GM12875 (cell line): ENCODE results near the gene POLN.

Source experiments
- H3K4me3 ChIP-seq: one replicate; pipeline ENCODE4 v1.5.1; 2011; ENCODE audit warnings: low read depth, low read length, control low read depth
- CTCF ChIP-seq: IDR thresholded peaks from 2 replicates; pipeline ENCODE4 v1.5.1; 2011; ENCODE audit warnings: low read depth, mild to moderate bottlenecking, control low read depth, inconsistent platforms, low read length, moderate library complexity, borderline replicate concordance; ENCODE audit not compliant: insufficient read depth

Gene POLN

GRCh38 chr4:2049811-2050210 lies 192.1 kb downstream of the POLN start:
- no peak overlapping the region for H3K4me3 ChIP-seq
- no peak for TF ChIP-seq CTCF

DNA sequence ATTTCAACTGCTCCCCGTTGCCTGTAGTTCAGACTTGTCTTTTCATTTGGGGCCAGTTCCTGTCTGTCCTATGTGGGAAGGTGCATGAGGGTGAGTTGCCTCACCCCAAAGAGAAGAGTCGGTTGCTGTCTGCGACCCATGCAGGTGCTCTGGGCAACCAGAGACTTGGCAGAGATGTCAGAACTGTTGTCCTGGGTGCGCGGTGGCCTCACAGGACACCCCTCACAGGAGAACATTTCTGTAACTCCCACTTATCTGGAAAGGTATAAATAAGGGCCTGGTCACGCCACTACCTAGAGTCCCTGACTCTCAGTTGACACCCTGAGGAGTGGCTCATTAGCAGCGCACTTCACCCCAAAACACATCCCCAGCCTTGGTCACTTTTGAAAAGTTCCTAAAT lies 192.5 kb downstream of the POLN start:
- H3K4me3 ChIP-seq: no peak overlapping the region
- no peak for TF ChIP-seq CTCF

DNA sequence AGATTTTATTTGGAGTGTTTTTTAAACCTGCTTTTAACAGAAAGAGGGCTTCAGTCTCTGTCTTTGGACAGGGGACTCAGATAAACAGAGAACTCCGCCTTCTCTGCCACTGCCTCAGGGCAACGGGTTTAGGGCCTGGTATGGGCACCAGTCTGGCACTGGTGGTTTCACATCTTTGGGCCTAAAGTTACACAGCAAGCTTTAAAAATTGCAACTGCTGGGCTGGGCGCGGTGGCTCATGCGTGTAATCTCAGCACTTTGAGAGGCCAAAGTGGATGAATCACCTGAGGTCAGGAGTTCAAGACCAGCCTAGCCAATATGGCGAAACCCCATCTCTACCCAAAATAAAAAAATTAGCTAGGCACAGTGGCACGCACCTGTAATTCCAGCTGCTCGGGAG lies 193.1 kb downstream of the POLN start:
- H3K4me3 ChIP-seq: no peak overlapping the region
- TF ChIP-seq CTCF: no peak

- no peak for TF ChIP-seq CTCF
- no peak overlapping the region for H3K4me3 ChIP-seq
Measured at GRCh38 chr4:2047781-2048581, 193.9 kb downstream of the POLN start.

DNA sequence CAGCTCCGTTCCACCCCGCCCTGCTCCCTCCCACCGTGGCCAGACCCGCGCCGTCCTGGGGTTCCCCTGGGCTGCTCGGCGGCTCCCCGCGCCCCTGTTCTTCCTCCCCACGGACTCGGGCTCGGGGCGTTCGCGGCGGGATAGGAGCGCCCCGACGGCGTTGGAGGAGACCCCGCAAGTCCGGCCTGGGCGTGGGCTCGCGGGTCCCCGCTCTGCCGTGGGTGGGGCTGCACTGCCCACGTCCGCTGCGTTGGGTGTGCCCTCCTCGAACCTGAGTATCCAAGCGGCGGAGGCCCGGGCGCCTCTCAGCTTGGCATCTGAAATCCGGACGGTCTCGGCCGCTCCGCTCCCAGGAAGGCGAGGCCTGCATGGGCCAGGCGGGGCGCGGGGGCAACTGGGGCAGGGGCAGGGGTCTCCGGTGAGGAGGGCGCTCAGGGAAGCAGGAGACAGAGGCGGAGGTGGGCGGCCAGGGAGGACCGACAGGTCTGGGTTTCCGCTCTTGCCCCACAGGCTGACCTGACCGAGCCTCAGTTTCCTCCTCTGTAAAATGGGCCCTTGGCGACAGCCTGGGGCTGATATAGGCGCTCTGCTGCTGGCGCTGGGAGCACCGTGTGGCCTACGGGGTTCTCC lies 194.8 kb downstream of the POLN start:
- no peak for TF ChIP-seq CTCF
- no peak overlapping the region for H3K4me3 ChIP-seq

DNA sequence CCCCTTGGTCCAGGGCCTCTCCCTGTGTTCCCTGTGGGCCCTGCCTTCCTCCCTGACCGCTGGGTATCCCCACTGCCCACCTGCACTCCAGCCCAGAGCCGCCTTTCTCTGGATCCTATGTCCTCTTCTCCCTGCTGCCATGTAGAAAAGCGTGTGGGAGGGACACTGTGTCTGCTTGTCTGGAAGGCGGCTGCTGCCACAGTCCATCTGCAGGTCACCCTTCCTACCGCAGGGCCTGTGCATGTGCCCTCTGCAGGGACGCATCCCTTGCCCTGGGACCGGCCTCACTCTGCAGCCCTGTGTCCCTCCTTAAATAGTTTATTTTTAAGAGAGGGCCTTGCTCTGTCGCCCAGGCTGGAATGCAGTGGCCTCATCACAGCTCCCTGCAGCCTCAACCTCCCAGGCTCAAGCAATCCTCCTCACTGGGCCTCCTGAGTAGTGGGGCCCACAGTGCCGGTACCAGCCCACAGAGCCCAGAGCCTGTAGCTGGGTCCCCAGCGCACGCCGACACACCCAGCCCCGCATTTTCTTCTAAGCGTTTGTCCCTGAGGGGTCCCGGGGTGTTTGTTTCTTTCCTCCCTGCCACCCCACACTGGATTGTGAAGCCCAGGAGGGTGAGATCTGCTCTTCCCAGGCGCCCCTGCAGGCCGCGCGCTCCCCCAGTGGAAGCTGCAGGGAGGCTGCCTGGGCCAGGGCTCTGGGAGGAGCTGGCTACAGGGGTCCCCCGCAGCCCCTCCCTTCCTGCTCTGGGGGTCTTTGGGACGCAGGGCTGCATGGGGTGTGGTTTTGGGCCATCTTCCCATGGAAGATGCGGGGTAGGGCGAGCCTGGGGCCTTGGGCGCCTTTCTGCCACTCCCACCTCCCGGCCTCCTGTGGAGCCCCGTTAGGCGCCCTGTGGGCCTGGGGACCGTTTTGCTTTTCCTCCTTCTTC lies 195.6 kb downstream of the POLN start:
- no peak for TF ChIP-seq CTCF
- no peak overlapping the region for H3K4me3 ChIP-seq
